ENCODE results near the gene KLHL22.

- TF ChIP-seq CTCF (IDR thresholded peaks at IDR 0.05) (no peak), POLR2A (IDR thresholded peaks at IDR 0.05) (no peak)
Measured at GRCh38 chr22:20464096-20464614, 31.4 kb downstream of the KLHL22 start.
